SK-N-MC (cell line): ENCODE measurements around the gene HOXD8.

ENCODE experiments used
- DNase-seq: peaks from one replicate; pipeline ENCODE4 v3.0.0-alpha.2; 2011; ENCODE audit warnings: low read depth, low spot score
- H3K27ac ChIP-seq: fragments of 200-600 bp; sonication (generic); 2 replicates; pipeline ENCODE4 v1.5.1; 2016; ENCODE audit warnings: mixed run types
- H3K36me3 ChIP-seq: fragments of 200-600 bp; sonication (generic); 2 replicates; pipeline ENCODE4 v1.6.1; 2017; ENCODE audit warnings: antibody characterized with exemption, low read length, mixed read lengths; ENCODE audit not compliant: insufficient read depth
- H3K4me3 ChIP-seq: fragments of 200-600 bp; sonication (generic); 2 replicates; pipeline ENCODE4 v1.5.1; 2016
- H3K9ac ChIP-seq: fragments of 200-600 bp; sonication (generic); 2 replicates; pipeline ENCODE4 v1.8.0; 2017; ENCODE audit warnings: mixed run types, mixed read lengths; ENCODE audit not compliant: insufficient read length
- H3K9me3 ChIP-seq: fragments of 200-600 bp; sonication (generic); 2 replicates; pipeline ENCODE4 v1.6.1; 2017; ENCODE audit warnings: low read depth, mild to moderate bottlenecking, antibody characterized with exemption, low read length, moderate library complexity, mixed read lengths
- EZH2 ChIP-seq: fragments of 200-600 bp; sonication (generic); IDR thresholded peaks from one replicate; pipeline ENCODE4 v1.6.1; 2017; ENCODE audit warnings: antibody characterized with exemption
- FOXP2 ChIP-seq: optimal IDR thresholded peaks from 2 replicates; pipeline ENCODE3; 2011; ENCODE audit warnings: mild to moderate bottlenecking, moderate library complexity; ENCODE audit not compliant: insufficient read depth; ENCODE audit errors: extremely low read length, control extremely low read depth
- POLR2AphosphoS5 ChIP-seq: IDR thresholded peaks from 2 replicates; pipeline ENCODE4 v1.6.1; 2012; ENCODE audit warnings: mild to moderate bottlenecking, low read depth, low read length, borderline replicate concordance

HOXD8 gene

DNA sequence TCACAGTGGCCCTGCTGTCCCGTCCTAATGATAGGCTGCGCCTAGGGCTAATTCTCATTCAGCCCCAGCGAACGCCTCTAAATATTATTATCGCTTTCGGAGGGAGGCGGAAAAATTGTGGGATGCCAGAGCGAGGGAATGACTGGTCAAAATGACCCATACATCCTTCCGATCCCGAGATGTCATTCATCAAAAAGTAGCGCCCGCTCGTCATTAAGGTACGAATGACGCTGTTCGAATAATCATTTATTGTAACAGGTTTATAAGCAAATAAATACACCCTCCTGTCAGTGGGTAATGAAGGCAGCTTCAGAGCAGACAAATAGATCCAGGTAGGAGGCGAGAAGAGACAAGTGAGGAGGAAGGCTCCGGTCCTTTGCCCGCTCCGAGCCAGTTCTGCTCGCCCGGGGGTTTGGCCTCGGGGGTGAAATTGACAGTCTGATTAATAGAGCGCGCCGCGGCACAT is 45.7 kb upstream of the HOXD8 start, which contains the start of gene EVX2:
EVX2 (minus strand) TSS at position 167 of the 466 bp plus-strand sequence. CDS start 186 bp downstream, outside the sequence.
- Histone ChIP-seq H3K36me3 (peaks cover 11% of the 10 kb centered on the region; the same call in 1 of the 2 replicates), H3K27ac (peak within 1 kb of the TSS; percentile 76), H3K9ac (peak within 1 kb of the TSS; percentile 79), H3K9me3 (no peaks in the 10 kb centered on the region), H3K4me3 (peak within 1 kb of the TSS; percentile 83)
- no peak for DNase-seq
- no peak for TF ChIP-seq POLR2AphosphoS5
- no peak for TF ChIP-seq EZH2
- TF ChIP-seq FOXP2, result no peak

DNA sequence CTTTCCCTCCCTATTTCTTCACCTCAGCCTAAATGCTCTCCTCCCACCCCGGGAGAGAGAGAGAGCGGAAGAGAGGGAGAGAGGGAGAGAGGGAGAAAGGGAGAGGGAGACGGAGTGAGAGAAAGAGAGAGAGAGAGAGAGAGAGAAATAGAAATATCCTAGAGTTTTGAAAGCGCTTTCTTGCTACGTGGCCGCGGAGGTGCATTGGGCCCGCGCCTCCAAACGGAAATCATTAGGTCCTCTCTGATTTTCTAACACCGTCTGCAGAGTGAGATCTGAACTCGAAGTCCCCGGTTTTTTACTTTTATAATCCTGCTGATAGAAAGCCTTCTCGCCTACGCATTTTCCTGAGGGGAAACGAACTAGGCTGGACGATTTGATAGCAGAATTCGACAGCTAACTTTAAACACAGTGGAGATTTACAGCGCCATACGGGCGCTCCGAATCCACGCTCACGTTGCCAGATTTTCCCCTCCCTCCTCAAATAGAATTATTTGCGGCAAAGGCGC is 44.8 kb upstream of the HOXD8 start:
- DNase-seq, result no peak
- Histone ChIP-seq H3K4me3 (peak overlapping the region; percentile 83), H3K9me3 (no peaks in the 10 kb centered on the region), H3K9ac (peak overlapping the region; percentile 79), H3K27ac (peak overlapping the region; percentile 76), H3K36me3 (peaks cover 8% of the 10 kb centered on the region; the same call in 1 of the 2 replicates)
- TF ChIP-seq FOXP2, result no peak
- TF ChIP-seq EZH2, result no peak
- TF ChIP-seq POLR2AphosphoS5, result no peak

DNA sequence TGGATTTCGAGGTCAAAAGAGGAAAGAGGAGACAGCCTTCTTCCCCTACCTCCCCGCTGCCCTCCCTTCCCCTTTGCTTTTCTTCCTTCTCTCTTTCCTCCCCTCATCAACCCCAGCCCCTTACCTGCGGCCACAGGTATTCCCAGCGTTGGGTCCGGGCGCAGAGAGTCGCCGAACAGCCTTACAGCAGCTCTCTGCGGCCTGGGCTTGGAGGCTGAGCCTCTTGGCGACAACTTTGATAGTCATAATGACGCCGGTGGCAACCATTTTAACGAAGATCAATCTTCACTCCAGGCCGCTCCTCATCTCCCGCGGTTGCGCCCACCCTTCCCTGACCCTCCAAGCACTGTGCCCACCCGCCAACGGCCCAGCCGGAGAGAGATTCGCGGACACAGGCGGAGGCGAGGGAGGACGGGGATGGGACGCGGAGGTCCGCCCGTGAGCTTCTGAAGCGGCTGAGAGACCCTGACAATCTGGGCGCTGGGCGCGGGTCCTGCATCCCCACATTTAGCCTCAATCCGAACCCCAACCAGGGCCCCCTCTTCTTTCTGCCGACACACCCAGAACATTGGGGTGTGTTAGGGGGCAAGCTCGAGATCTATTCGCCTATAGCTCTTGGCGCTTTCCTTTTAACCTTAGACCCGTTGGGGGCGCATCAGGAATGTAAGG is 44.3 kb upstream of the HOXD8 start:
- Histone ChIP-seq H3K9ac (peak overlapping the region; percentile 79), H3K9me3 (no peaks in the 10 kb centered on the region), H3K4me3 (peak overlapping the region; percentile 83), H3K27ac (peak overlapping the region; percentile 76), H3K36me3 (peaks cover 6% of the 10 kb centered on the region; the same call in 1 of the 2 replicates)
- no peak for DNase-seq
- TF ChIP-seq POLR2AphosphoS5 (no peak), FOXP2 (no peak), EZH2 (no peak)

DNA sequence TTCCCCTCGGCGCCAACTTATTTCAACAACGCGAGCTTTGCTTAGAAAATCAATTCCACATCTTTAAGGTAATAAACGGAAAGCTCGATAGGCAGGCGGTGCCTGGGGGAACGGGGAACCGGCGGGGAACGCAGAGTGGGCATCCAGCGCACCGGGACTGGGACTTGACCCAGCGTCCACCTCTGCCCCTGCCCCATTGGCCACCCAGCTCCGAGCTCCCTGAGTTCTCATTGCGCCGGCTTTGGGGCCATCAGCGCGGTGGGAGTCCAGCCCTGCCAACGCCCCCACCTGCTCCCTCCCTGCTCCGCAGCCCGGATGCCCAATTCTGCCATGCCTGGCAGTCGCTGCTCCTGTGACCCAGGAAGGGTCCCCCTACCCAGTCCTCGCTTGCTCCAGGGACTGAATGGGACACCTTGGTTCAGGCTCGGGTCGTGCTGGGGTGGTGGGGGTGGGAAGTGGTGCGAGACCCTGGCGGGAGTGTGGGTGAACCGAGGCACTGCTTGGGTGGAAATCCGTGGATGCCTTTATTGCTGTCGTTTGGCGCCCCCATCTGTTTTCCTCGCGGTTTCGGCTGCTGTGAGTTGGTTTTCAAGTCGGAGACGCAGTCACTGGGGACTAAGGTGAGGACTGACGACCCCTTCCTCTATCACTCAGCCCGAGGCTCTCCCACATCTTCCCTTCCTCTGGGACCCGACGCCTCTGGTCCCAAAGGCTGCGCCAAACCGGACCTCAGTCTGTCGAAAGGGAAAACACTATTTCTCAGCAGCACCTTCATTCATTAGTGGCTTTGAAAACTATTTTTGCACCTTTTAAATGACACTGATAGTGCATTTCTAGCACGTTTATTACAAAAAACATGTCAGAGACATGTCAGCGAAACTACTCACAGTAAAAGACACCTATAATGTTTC is 43.4 kb upstream of the HOXD8 start:
- no peaks in the 10 kb centered on the region; the same call in 1 of the 2 replicates for H3K36me3 ChIP-seq
- no peak for TF ChIP-seq EZH2
- TF ChIP-seq FOXP2, result peak; percentile 32
- TF ChIP-seq POLR2AphosphoS5, result no peak
- no peaks in the 10 kb centered on the region for H3K9me3 ChIP-seq
- H3K27ac ChIP-seq, result peak overlapping the region; percentile 56
- peak overlapping the region; percentile 83 for H3K4me3 ChIP-seq
- H3K9ac ChIP-seq, result peak overlapping the region; percentile 79
- no peak for DNase-seq

DNA sequence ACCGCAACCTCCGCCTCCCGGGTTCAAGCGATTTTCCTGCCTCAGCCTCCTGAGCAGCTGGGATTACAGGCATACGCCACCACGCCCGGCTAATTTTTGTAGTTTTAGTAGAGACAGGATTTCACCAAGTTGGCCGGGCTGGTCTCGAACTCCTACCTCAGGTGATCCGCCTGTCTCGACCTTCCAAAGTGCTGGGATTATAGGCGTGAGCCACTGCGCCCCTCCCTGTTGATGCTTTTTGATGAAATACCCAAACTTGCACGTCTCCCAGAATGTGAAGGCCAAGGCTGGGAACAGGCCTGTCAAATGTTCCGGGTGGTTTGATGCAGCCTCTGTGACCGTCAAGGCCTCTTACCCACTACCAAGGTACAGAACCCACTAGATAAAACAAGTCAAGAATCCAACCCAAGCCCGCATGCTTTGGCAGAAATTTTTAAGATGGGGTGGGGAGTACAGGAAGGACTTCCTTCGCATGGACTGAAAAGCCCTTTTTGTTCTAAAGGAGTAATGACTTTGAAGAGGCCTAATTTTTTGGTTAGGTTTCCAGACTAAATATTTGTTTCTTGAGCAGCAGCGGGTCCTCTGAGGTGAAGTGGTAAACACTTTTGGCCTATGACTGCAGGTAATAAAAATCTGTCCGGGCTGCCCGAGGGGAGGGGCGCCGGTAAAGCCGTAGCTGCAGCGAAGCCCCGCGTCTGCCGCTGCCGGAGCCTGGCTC is 42.0 kb upstream of the HOXD8 start:
- no peak overlapping the region for H3K4me3 ChIP-seq
- no peak overlapping the region for H3K9ac ChIP-seq
- H3K27ac ChIP-seq, result no peak overlapping the region
- no peak for TF ChIP-seq FOXP2
- TF ChIP-seq POLR2AphosphoS5, result no peak
- no peak for TF ChIP-seq EZH2
- no peaks in the 10 kb centered on the region for H3K9me3 ChIP-seq
- no peak for DNase-seq
- no peaks in the 10 kb centered on the region for H3K36me3 ChIP-seq

DNA sequence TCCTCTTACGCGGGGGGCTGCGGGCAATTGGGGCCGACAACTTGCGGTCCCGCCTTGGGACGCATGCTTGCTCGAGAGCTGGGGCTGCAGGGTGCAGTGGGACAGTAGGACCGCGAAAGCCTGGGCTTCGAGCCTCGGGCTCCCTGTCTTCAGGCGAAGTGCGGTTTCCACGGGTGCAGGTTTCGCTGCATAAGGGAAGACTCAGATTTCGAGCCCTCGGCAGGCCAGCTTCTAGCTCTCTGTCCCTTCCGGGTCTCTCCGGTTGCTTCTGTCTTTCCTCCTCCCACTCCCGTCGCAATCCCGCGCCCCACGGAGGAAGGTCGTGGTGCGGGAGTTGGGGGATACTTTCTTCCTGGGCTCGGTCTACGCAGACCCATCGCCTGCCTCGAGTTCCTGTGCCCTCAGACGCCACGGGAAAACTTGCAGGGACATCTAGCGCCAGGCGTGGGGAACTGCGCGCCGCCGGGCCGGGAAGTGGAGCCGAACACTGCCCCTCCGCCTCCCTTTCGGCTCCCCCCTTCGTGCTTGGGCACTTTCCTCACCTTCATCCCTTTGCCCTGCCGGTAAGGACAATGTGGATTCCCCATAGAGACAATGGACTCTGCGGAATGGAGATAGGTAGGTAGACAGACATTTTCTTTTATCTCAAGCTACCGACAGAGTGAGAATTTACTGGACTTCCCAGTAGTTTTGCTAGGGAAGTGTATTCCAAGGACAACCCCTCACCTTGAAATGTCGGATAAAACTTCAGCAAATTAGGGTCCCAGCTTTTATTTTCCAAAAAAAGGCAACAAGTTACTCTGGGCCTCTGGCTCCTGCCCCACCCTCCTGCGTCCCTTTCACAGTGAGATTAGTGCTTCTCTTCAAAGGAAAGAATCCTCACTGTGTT is 41.2 kb upstream of the HOXD8 start:
- H3K36me3 ChIP-seq, result no peaks in the 10 kb centered on the region
- no peak overlapping the region for H3K27ac ChIP-seq
- no peak overlapping the region for H3K4me3 ChIP-seq
- no peak for DNase-seq
- H3K9me3 ChIP-seq, result no peaks in the 10 kb centered on the region
- no peak overlapping the region for H3K9ac ChIP-seq
- no peak for TF ChIP-seq POLR2AphosphoS5
- no peak for TF ChIP-seq FOXP2
- TF ChIP-seq EZH2, result no peak

DNA sequence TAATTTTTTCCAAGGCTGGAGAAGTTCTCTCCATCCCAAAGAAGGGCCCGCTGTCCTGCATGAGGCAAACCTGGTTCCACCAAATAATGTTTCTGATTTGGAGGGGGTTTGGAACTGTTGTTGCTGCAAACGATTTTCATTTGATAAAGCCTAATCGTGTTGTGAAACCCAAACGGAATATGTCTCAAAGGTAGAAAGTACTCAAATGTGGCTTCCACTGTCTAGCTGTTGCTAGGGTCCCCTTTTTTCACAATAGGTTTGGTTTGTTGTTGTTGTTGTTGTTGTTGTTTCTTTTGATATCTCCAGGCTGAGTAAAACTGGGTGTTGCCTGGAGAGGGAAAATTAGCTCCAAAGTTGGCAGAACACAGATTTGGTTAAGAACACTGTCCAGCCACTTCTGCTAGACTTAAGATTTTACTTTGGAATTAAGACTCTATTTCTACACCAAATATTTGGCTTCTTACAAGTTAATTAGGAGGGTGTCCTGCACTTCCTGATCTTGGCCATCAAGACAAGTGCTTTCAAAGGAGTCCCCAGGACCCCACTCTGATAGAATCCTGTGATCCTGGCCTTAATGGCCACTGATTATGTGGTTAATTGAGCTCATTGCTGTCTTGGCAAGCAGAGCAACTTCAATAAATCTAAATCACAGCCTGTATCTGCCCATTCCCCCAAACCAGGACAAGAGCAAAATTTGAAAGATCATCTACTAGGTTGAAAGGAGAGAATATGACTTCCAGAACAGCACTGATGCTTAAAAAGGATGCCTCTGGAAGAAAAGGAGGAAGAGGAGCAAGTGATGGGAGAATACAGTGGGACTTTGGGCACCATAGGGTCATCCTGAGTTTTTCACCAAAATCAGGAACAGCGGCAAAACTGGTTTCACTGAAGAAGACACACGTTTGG is 40.3 kb upstream of the HOXD8 start:
- Histone ChIP-seq H3K36me3 (peaks cover 3% of the 10 kb centered on the region), H3K9ac (no peak overlapping the region), H3K9me3 (no peaks in the 10 kb centered on the region), H3K27ac (no peak overlapping the region), H3K4me3 (no peak overlapping the region)
- no peak for TF ChIP-seq FOXP2
- no peak for TF ChIP-seq POLR2AphosphoS5
- TF ChIP-seq EZH2, result no peak
- DNase-seq, result no peak
